ENCODE results near the gene MLXIP. TPM values are rescaled to one million over a fixed set of nuclear protein-coding genes. Genes with fewer than 3 reads are reported as not detected.

MLXIP gene
- total and polyA plus RNA-seq, 2 of the 13 experiments (the other 11 are each of a cell fraction or from before 2014, with no cell fraction given) = 5.3 to 6.7 TPM

- TF ChIP-seq ZBTB49 (CRISPR knock-in tag; IDR thresholded peaks at IDR 0.05; ENCODE audit: borderline replicate concordance) (no peak), KDM2A (CRISPR knock-in tag; IDR thresholded peaks at IDR 0.05; ENCODE audit: borderline replicate concordance, low read depth) (peak; percentile 34; the same call in 1 of the 2 replicates), NFYC (CRISPR knock-in tag; IDR thresholded peaks at IDR 0.05) (no peak), ZNF101 (CRISPR knock-in tag; IDR thresholded peaks at IDR 0.05; ENCODE audit: borderline replicate concordance, low read depth) (no peak), STAG1 (CRISPR knock-in tag; IDR thresholded peaks at IDR 0.05) (peak; percentile 83), REL (CRISPR knock-in tag; conservative IDR thresholded peaks at IDR 0.05) (0 out of 2 replicates have a peak, but pooled peaks have one; percentile 26), ZNF644 (CRISPR knock-in tag; IDR thresholded peaks at IDR 0.05; ENCODE audit: low read depth) (no peak), EEA1 (CRISPR knock-in tag; IDR thresholded peaks at IDR 0.05; ENCODE audit: borderline replicate concordance) (no peak), CREB3 (CRISPR knock-in tag; IDR thresholded peaks at IDR 0.05) (no peak), RXRA (CRISPR knock-in tag; IDR thresholded peaks at IDR 0.05) (peak; percentile 11; the same call in 1 of the 2 replicates), TOE1 (CRISPR knock-in tag; IDR thresholded peaks at IDR 0.05) (no peak), CBX5 (CRISPR knock-in tag; IDR thresholded peaks at IDR 0.05; ENCODE audit: borderline replicate concordance) (no peak), IKZF5 (CRISPR knock-in tag; IDR thresholded peaks at IDR 0.05) (peak; percentile 65; the same call in 1 of the 2 replicates), SPEN (CRISPR knock-in tag; IDR thresholded peaks at IDR 0.05; ENCODE audit: low read depth) (no peak), CEBPG (CRISPR knock-in tag; IDR thresholded peaks at IDR 0.05) (no peak), SRSF9 (IDR thresholded peaks at IDR 0.05; ENCODE audit: borderline replicate concordance, insufficient read depth, low read depth, low read length, poor library complexity, severe bottlenecking) (no peak), HMGXB4 (CRISPR knock-in tag; IDR thresholded peaks at IDR 0.05; ENCODE audit: borderline replicate concordance in 1 of 2, low read depth in 1 of 2) (peak in 1 of 2 experiments; percentile 56; a peak in 1 of 4 replicates), SIN3B (IDR thresholded peaks at IDR 0.05; ENCODE audit: low read length) (no peak), DRAP1 (CRISPR knock-in tag; IDR thresholded peaks at IDR 0.05) (no peak)
Measured at GRCh38 chr12:122123051-122123760, 44.6 kb downstream of the MLXIP start (continued).
